ENCODE measurements around the gene RNF224.

- TF ChIP-seq, protein P1, sequence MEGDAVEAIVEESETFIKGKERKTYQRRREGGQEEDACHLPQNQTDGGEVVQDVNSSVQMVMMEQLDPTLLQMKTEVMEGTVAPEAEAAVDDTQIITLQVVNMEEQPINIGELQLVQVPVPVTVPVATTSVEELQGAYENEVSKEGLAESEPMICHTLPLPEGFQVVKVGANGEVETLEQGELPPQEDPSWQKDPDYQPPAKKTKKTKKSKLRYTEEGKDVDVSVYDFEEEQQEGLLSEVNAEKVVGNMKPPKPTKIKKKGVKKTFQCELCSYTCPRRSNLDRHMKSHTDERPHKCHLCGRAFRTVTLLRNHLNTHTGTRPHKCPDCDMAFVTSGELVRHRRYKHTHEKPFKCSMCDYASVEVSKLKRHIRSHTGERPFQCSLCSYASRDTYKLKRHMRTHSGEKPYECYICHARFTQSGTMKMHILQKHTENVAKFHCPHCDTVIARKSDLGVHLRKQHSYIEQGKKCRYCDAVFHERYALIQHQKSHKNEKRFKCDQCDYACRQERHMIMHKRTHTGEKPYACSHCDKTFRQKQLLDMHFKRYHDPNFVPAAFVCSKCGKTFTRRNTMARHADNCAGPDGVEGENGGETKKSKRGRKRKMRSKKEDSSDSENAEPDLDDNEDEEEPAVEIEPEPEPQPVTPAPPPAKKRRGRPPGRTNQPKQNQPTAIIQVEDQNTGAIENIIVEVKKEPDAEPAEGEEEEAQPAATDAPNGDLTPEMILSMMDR (IDR thresholded peaks at IDR 0.05; ENCODE audit: insufficient read depth, low read depth, low read length): no peak
- no peak for TF ChIP-seq EZH2 (IDR thresholded peaks at IDR 0.05; ENCODE audit: insufficient read depth, low read length)
These were observed 20.7 kb upstream of the RNF224 start for GRCh38 chr9:137206602-137207001.
